Activated B cell treated with CpG ODN at 0.5 μM for 24 hours (primary cell): ENCODE data around the gene CDK6. TPM values are rescaled to one million over a fixed set of nuclear protein-coding genes. Genes with fewer than 3 reads are reported as not detected.

Experiments used
- ATAC-seq: fragments of 200-7000 bp; cut with Tn5 transposase; one replicate; pipeline ENCODE4 v1.10.0; 2021; ENCODE audit warnings: low read depth, mild to moderate bottlenecking, moderate library complexity
- CTCF ChIA-PET: fragments of 350-600 bp; sonication (Branson Sonifier 250); formaldehyde crosslinking; loops from one replicate; lab custom pipeline; 2021; ENCODE audit warnings: antibody characterized with exemption; lab: Charles Lee
- POLR2A ChIA-PET: fragments of 350-600 bp; sonication (Branson Sonifier 250); formaldehyde crosslinking; loops from one replicate; lab custom pipeline; 2021; ENCODE audit warnings: antibody characterized with exemption; lab: Charles Lee
- DNase-seq: peaks from one replicate; pipeline ENCODE4 v3.0.0; 2022
- H3K27ac Mint-ChIP-seq: one replicate; pipeline ENCODE4 v1.8.0; 2020; ENCODE audit warnings: mixed read lengths
- H3K27me3 Mint-ChIP-seq: one replicate; pipeline ENCODE4 v1.8.0; 2021; ENCODE audit warnings: mixed read lengths
- H3K36me3 Mint-ChIP-seq: one replicate; pipeline ENCODE4 v1.8.0; 2021; ENCODE audit warnings: low read depth, mixed read lengths
- H3K4me1 Mint-ChIP-seq: one replicate; pipeline ENCODE4 v1.8.0; 2021; ENCODE audit warnings: mixed read lengths
- H3K4me3 Mint-ChIP-seq: one replicate; pipeline ENCODE4 v1.8.0; 2020; ENCODE audit warnings: mild to moderate bottlenecking, mixed read lengths
- H3K9me3 Mint-ChIP-seq: one replicate; pipeline ENCODE4 v1.8.0; 2020; ENCODE audit warnings: mixed read lengths
- intact Hi-C: fragments of 100-400 bp; cut with micrococcal nuclease; formaldehyde crosslinking; loops from one replicate; pipeline ENCODE4 v1.15.1; 2024
- total RNA-seq: library from RNA; stranded (reverse); gene quantifications from 2 replicates; pipeline ENCODE4 v1.2.3, GENCODE V29; 2022
- TF ChIP-seq, protein P1 (sequence below): fragments of 200-600 bp; IDR thresholded peaks from one replicate; pipeline ENCODE4 v1.8.0; 2022; ENCODE audit warnings: antibody characterized with exemption, mild to moderate bottlenecking

The CDK6 gene
- total RNA-seq, 1 donor from 2014 or later = 30.5 TPM

DNA sequence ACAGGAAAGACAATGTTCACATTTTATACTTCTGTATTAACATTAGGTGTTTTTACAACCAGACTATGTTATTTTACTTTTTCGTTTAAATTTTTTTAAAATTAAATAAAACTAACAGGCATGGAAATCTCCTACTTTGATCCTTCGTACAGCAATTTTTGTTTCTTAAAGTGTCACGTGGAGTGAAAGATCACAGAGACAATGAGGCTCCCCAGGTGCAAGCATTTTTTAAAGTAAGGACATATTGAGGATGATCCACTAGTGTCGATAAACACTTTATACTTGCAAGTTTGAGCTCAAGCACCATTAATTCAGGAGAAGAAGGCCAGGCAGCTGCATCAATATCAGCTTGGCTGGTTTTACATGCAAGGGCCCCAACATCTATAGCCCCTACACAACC lies 177.7 kb downstream of the CDK6 start:
- Mint-ChIP-seq H3K36me3 (peaks cover 6% of the 10 kb centered on the region), H3K4me3 (no peak overlapping the region), H3K27me3 (no peaks in the 10 kb centered on the region), H3K9me3 (no peaks in the 10 kb centered on the region), H3K4me1 (peaks cover 10% of the 10 kb centered on the region), H3K27ac (no peak overlapping the region)
- DNase-seq (no peak), ATAC-seq (no peak)
- POLR2A ChIA-PET = no interaction called here
- intact Hi-C loops = no loop called here
- CTCF ChIA-PET = interaction anchor here (1.3 kb wide), 1 partner anchor 15 kb away, joined by 4 read pairs; no protein-coding TSS in a partner anchor
- TF ChIP-seq, protein P1, sequence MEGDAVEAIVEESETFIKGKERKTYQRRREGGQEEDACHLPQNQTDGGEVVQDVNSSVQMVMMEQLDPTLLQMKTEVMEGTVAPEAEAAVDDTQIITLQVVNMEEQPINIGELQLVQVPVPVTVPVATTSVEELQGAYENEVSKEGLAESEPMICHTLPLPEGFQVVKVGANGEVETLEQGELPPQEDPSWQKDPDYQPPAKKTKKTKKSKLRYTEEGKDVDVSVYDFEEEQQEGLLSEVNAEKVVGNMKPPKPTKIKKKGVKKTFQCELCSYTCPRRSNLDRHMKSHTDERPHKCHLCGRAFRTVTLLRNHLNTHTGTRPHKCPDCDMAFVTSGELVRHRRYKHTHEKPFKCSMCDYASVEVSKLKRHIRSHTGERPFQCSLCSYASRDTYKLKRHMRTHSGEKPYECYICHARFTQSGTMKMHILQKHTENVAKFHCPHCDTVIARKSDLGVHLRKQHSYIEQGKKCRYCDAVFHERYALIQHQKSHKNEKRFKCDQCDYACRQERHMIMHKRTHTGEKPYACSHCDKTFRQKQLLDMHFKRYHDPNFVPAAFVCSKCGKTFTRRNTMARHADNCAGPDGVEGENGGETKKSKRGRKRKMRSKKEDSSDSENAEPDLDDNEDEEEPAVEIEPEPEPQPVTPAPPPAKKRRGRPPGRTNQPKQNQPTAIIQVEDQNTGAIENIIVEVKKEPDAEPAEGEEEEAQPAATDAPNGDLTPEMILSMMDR = no peak

DNA sequence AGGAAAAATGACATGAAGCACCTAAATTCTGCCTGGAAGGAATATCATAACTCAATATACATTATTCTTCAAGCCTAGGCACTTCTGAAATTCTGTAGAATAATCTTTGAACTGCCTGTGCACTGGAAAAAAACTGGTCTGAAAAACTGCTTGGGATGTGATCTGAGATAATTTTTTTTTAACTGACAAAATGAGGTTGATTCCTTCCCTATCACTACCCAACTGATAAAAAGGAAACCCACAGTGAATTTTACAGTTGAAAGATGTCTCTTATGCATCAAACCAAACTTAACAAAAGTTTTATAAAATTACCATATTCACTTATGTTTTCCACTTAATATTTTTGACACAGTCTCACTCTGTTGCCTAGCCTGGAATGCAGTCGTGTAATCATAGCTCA lies 179.0 kb downstream of the CDK6 start:
- H3K9me3 Mint-ChIP-seq = no peaks in the 10 kb centered on the region
- intact Hi-C loops = no loop called here
- no peak overlapping the region for H3K4me3 Mint-ChIP-seq
- peaks cover 10% of the 10 kb centered on the region for H3K4me1 Mint-ChIP-seq
- DNase-seq (no peak), ATAC-seq (no peak)
- ChIA-PET CTCF (interaction anchor here (0.7 to 1.6 kb wide), 2 partner anchors 36 to 176 kb away, joined by 3 to 4 read pairs; no protein-coding TSS in a partner anchor), POLR2A (no interaction called here)
- H3K27ac Mint-ChIP-seq = no peak overlapping the region
- H3K36me3 Mint-ChIP-seq = peaks cover 6% of the 10 kb centered on the region
- H3K27me3 Mint-ChIP-seq = no peaks in the 10 kb centered on the region
- TF ChIP-seq, protein P1 = no peak

DNA sequence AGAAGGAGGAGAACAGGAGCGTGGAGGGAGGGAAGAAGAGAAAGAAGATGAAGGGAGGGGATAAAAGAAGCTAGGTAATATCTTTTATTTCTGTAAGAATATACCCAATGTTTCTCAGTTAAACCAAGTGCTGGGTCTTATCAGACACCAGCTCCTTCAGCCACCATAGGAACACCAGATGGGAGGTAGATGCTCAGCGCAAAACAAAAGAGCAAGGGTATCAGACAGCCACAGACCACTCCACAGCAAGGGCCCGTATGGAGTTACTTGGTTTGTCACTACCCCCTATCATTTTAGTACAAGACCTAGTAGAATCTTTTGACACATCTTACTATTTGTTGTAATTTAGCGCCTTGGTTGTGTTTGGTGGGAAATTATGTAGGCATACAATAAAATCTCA lies 180.3 kb downstream of the CDK6 start:
- Mint-ChIP-seq H3K36me3 (peaks cover 6% of the 10 kb centered on the region), H3K4me1 (peaks cover 10% of the 10 kb centered on the region), H3K9me3 (no peaks in the 10 kb centered on the region), H3K27me3 (no peaks in the 10 kb centered on the region), H3K27ac (no peak overlapping the region), H3K4me3 (no peak overlapping the region)
- ATAC-seq (no peak), DNase-seq (no peak)
- POLR2A ChIA-PET = no interaction called here
- TF ChIP-seq, protein P1 = no peak
- intact Hi-C loops = no loop called here
- CTCF ChIA-PET = no interaction called here

DNA sequence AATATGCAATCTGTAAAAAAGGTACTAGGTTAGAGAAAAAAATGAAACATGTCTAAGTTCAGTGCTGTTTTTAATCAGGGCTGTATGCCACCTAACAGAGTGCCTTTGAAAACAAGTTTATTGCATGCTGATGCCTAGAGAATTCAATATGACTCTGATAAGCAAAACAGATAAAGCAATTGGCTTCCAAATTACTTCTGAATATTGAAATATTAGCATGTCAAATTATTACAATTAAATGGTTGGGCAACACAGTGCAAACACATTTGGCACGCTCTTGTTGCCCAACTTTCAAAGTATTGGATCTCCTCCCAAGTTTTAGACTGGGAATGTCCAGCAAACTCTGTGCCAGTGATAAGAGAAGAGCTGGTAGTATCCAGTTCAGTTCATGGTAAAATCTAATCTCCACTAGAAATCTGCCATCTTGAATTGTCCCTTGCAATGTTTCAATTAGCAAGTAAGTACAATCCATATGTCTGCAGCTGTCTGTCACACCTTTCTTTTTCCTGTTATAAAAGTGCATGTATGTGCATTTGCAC lies 181.0 kb downstream of the CDK6 start:
- ATAC-seq = no peak
- Mint-ChIP-seq H3K4me1 (peaks cover 10% of the 10 kb centered on the region), H3K27me3 (no peaks in the 10 kb centered on the region), H3K27ac (no peak overlapping the region), H3K36me3 (peaks cover 6% of the 10 kb centered on the region), H3K9me3 (no peaks in the 10 kb centered on the region), H3K4me3 (no peak overlapping the region)
- ChIA-PET POLR2A (no interaction called here), CTCF (no interaction called here)
- intact Hi-C loops = no loop called here
- TF ChIP-seq, protein P1 = no peak
- DNase-seq = no peak

DNA sequence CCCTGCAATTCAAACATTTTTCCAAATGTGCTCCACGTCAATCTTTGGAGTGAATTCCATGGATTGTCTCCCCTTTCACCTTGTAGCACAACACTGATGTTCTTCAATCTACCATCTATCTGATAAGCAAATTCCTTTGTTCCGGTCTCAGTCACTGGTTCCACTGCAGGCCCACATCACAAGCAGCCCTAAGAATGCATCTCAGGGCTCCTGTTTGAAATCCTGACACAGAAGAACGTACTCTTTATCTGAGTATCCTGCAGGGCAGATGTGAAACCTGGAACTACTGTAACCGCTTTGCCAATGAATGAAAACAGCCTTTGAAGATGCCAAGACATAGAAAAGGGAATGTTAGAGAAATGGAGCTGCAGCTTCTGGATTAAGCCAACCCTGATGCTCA lies 183.2 kb downstream of the CDK6 start:
- H3K27me3 Mint-ChIP-seq = no peaks in the 10 kb centered on the region
- no peaks in the 10 kb centered on the region for H3K9me3 Mint-ChIP-seq
- no peak overlapping the region for H3K4me3 Mint-ChIP-seq
- POLR2A ChIA-PET = no interaction called here
- intact Hi-C loops = loop anchor here (2.0 kb wide), 1 partner anchor 14 kb away; no protein-coding TSS in a partner anchor
- TF ChIP-seq, protein P1 = no peak
- H3K4me1 Mint-ChIP-seq = peaks cover 8% of the 10 kb centered on the region
- CTCF ChIA-PET = no interaction called here
- no peaks in the 10 kb centered on the region for H3K36me3 Mint-ChIP-seq
- no peak overlapping the region for H3K27ac Mint-ChIP-seq
- ATAC-seq (no peak), DNase-seq (no peak)
